ENCODE measurements around the gene KRT7.

GRCh38 chr12:52268212-52268611 is 35.2 kb downstream of the KRT7 start:
- no peak for TF ChIP-seq CTCF (conservative IDR thresholded peaks at IDR 0.05)
- no peak for TF ChIP-seq EZH2 (IDR thresholded peaks at IDR 0.05; ENCODE audit: low read depth)
